HepG2 (cell line): ENCODE measurements around the gene PUM1.
A peak's percentile ranks its signal among the peaks of the same experiment; 100 is the strongest.

Source experiments
- CEBPG ChIP-seq: IDR thresholded peaks from 2 replicates; pipeline ENCODE4 v1.6.1; 2016
- EP300 ChIP-seq, 3 experiments: sonication (generic) in 1 of 3; formaldehyde crosslinking in 1 of 3; IDR thresholded peaks; 2 replicates each; pipeline versions ENCODE4 v1.5.1 to v1.6.1; 2011 to 2020; ENCODE audit warnings: low read depth in 2 of 3, low read length in 2 of 3, borderline replicate concordance in 1 of 3, improper control_type of control experiment in 1 of 3, mild to moderate bottlenecking in 1 of 3, missing genetic modification reagents in 1 of 3, moderate library complexity in 1 of 3
- KDM4B ChIP-seq: sonication (generic); formaldehyde crosslinking; IDR thresholded peaks from 2 replicates; pipeline ENCODE4 v1.4.0; 2020; ENCODE audit warnings: missing genetic modification reagents
- POLR2A ChIP-seq, 2 experiments: IDR thresholded peaks; 2 replicates each; pipeline ENCODE4 v1.6.1; 2011; ENCODE audit warnings: low read depth in 2 of 2, low read length in 2 of 2, mild to moderate bottlenecking in 1 of 2, moderate library complexity in 1 of 2; ENCODE audit not compliant: insufficient read depth in 1 of 2
- SNAPC2 ChIP-seq: sonication (generic); formaldehyde crosslinking; IDR thresholded peaks from 2 replicates; pipeline ENCODE4 v1.8.1; 2022; ENCODE audit warnings: mild to moderate bottlenecking, missing genetic modification reagents
- ZNF136 ChIP-seq: sonication (generic); formaldehyde crosslinking; IDR thresholded peaks from 2 replicates; pipeline ENCODE4 v1.8.1; 2022; ENCODE audit warnings: low read depth, mild to moderate bottlenecking, moderate library complexity, missing genetic modification reagents
- ZNF883 ChIP-seq: sonication (generic); formaldehyde crosslinking; IDR thresholded peaks from 2 replicates; pipeline ENCODE4 v1.5.1; 2020; ENCODE audit warnings: mild to moderate bottlenecking, missing genetic modification reagents; ENCODE audit errors: not compliant biosample characterization
- TF ChIP-seq, protein P1 (sequence below): sonication (generic); formaldehyde crosslinking; IDR thresholded peaks from 2 replicates; pipeline ENCODE4 v1.8.1; 2023; ENCODE audit warnings: mild to moderate bottlenecking, inconsistent platforms, moderate library complexity, missing genetic modification reagents, borderline replicate concordance
- TF ChIP-seq, protein P2 (sequence below): sonication (generic); formaldehyde crosslinking; IDR thresholded peaks from 2 replicates; pipeline ENCODE4 v1.4.0; 2020; ENCODE audit warnings: mild to moderate bottlenecking, missing genetic modification reagents, borderline replicate concordance

DNA sequence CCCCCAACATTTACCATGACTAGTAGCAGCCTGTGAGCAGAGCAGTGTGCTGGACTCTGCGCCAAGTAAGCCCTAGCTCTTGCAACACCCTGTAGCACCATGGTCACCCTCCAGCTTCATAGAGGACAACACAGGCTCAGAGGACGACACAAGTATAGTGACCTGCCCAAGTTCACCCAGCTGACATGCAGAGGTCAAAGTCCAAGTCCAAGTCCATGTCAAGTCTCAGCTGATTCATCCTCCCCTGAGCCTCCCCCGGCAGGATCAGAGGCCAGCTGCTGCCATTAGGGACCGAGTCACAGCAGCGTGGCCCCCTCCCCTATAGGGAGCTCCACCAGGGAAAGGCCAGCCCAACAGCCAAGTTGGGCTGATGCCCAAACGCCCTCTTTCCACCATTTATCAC, 172.8 kb downstream of the PUM1 start:
- TF ChIP-seq, protein P1, sequence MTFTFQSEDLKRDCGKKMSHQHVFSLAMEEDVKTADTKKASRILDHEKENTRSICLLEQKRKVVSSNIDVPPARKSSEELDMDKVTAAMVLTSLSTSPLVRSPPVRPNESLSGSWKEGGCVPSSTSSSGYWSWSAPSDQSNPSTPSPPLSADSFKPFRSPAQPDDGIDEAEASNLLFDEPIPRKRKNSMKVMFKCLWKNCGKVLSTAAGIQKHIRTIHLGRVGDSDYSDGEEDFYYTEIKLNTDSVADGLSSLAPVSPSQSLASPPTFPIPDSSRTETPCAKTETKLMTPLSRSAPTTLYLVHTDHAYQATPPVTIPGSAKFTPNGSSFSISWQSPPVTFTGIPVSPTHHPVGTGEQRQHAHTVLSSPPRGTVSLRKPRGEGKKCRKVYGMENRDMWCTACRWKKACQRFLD (CRISPR knock-in tag) = no peak
- TF ChIP-seq POLR2A (IDR thresholded peaks at IDR 0.05; ENCODE audit: insufficient read depth in 1 of 2, low read depth in 2 of 2, low read length in 2 of 2) = no peak
- no peak for TF ChIP-seq EP300 (IDR thresholded peaks at IDR 0.05; ENCODE audit: low read depth in 2 of 2, low read length in 2 of 2)
- TF ChIP-seq EP300 (CRISPR knock-in tag; IDR thresholded peaks at IDR 0.05; ENCODE audit: borderline replicate concordance) = no peak
- no peak for TF ChIP-seq ZNF136 (CRISPR knock-in tag)
- TF ChIP-seq KDM4B (CRISPR knock-in tag) = no peak
- peak; percentile 78 for TF ChIP-seq CEBPG (CRISPR knock-in tag)
- no peak for TF ChIP-seq SNAPC2 (CRISPR knock-in tag)
- TF ChIP-seq ZNF883 (CRISPR knock-in tag) = no peak
- TF ChIP-seq, protein P2, sequence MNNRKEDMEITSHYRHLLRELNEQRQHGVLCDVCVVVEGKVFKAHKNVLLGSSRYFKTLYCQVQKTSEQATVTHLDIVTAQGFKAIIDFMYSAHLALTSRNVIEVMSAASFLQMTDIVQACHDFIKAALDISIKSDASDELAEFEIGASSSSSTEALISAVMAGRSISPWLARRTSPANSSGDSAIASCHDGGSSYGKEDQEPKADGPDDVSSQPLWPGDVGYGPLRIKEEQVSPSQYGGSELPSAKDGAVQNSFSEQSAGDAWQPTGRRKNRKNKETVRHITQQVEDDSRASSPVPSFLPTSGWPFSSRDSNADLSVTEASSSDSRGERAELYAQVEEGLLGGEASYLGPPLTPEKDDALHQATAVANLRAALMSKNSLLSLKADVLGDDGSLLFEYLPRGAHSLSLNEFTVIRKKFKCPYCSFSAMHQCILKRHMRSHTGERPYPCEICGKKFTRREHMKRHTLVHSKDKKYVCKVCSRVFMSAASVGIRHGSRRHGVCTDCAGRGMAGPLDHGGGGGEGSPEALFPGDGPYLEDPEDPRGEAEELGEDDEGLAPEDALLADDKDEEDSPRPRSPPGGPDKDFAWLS = no peak
